Measurements from ENCODE around the gene ADPRM.

DNA sequence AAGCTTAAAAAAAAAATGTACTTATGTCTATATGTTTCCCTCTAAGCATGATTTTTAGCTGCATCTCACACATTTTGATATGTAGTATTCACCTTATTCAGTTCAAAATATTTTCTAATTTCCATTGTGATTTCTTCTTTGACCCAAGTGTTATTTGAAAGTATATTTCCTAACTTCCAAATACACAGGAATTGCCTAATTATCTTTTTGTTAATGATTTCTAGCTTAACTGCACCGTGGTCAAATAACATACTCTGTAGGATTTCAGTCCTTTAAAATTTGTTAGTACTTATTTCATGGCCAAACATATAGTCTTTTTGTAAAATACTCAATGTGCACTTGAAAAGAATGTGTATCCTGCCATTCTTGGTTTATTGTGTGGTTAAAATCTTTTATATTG is 21.2 kb downstream of the ADPRM start:
- TF ChIP-seq, protein P1, sequence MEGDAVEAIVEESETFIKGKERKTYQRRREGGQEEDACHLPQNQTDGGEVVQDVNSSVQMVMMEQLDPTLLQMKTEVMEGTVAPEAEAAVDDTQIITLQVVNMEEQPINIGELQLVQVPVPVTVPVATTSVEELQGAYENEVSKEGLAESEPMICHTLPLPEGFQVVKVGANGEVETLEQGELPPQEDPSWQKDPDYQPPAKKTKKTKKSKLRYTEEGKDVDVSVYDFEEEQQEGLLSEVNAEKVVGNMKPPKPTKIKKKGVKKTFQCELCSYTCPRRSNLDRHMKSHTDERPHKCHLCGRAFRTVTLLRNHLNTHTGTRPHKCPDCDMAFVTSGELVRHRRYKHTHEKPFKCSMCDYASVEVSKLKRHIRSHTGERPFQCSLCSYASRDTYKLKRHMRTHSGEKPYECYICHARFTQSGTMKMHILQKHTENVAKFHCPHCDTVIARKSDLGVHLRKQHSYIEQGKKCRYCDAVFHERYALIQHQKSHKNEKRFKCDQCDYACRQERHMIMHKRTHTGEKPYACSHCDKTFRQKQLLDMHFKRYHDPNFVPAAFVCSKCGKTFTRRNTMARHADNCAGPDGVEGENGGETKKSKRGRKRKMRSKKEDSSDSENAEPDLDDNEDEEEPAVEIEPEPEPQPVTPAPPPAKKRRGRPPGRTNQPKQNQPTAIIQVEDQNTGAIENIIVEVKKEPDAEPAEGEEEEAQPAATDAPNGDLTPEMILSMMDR (conservative IDR thresholded peaks at IDR 0.05 in 1 of 2, IDR thresholded peaks at IDR 0.05 in 1 of 2; ENCODE audit: low read depth in 1 of 2, low read length in 2 of 2) = no peak
- no peak for TF ChIP-seq EZH2 (IDR thresholded peaks at IDR 0.05; ENCODE audit: low read length, missing control alignments)
